SK-N-SH (cell line): ENCODE results near the gene RAB4B.

Experiments used
- CTCF ChIP-seq: fragments of 200-600 bp; sonication (generic); IDR thresholded peaks from 2 replicates; pipeline ENCODE4 v1.6.1; 2017; ENCODE audit warnings: antibody characterized with exemption, mild to moderate bottlenecking, moderate library complexity
- EZH2phosphoT487 ChIP-seq: fragments of 200-600 bp; sonication (generic); IDR thresholded peaks from 2 replicates; pipeline ENCODE4 v1.6.1; 2017; ENCODE audit warnings: low read depth, mixed run types, mild to moderate bottlenecking, antibody characterized with exemption, moderate library complexity, borderline replicate concordance
- POLR2AphosphoS5 ChIP-seq: IDR thresholded peaks from 2 replicates; pipeline ENCODE4 v1.6.1; 2012; ENCODE audit warnings: low read depth, low read length
- RXRA ChIP-seq: IDR thresholded peaks from 2 replicates; pipeline ENCODE4 v1.4.0; 2012; ENCODE audit warnings: low read depth, mild to moderate bottlenecking, borderline replicate concordance
- TF ChIP-seq, protein P1 (sequence below): IDR thresholded peaks from 2 replicates; pipeline ENCODE4; 2012

DNA sequence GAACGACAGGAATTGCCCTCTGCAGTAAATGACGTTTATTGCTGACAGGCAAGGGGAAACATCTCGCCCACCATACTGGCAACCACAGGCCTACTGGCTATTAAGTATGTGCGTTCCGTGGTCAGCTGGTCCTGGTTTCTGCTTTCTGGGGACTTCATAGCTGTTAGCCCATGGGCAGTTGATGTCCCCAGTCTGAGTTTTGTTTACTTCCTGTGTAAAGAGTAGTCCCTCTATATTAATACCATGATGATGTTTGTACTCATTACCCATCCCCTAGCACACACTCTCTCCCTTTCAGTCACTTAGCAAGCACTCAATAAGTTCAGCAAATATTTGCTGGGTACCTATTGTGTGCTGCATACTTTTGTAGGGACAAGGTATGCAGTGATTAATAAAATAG, 9.2 kb upstream of the RAB4B start:
- TF ChIP-seq RXRA (no peak), POLR2AphosphoS5 (no peak), CTCF (no peak), EZH2phosphoT487 (no peak)
- TF ChIP-seq, protein P1, sequence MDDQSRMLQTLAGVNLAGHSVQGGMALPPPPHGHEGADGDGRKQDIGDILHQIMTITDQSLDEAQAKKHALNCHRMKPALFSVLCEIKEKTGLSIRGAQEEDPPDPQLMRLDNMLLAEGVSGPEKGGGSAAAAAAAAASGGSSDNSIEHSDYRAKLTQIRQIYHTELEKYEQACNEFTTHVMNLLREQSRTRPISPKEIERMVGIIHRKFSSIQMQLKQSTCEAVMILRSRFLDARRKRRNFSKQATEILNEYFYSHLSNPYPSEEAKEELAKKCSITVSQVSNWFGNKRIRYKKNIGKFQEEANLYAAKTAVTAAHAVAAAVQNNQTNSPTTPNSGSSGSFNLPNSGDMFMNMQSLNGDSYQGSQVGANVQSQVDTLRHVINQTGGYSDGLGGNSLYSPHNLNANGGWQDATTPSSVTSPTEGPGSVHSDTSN = no peak
